AG08396 (cell line): ENCODE data around the gene KRTAP12-4.
"Not testable (repeated sequence)": the region's sequence is repeated elsewhere in the genome, so short reads cannot be mapped to it uniquely, and the experiment has no call there.

Experiments
- DNase-seq: peaks from one replicate; pipeline ENCODE4 v3.0.0; 2012; ENCODE audit warnings: low spot score, mixed read lengths

The KRTAP12-4 gene, protein sequence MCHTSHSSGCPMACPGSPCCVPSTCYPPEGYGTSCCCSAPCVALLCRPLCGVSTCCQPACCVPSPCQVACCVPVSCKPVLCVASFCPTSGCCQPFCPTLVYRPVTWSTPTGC

DNA sequence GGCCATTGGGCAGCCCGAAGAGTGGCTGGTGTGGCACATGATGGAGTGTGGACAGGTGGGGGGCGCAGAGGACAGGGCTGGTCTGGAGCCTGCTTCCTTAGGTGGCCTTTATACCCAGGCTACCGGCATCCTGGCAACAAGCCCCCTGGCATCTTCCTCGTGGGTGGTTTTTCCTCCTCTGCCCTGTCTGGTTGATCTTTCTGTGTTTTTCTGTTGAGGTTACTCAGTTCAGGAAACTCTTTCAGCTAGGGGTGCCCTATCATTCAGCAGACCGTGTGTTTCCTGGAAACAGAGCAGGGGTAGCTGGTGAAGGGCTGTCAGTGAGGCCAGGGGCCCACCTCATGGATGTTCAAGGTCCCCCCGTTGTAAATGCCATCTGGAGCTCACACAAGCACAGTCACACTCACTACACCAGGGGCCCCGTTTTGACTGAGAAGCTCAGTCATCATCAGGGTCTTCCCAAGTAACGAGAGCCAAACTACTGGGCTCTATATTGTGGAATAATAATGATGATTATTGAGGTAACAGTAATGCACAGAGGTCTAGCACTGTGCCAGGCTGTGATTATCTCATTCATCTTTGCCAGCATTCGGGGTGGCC lies at the start of gene KRTAP12-4:
Gene KRTAP12-4, minus strand, starts transcription at position 84 of the 600 bp plus-strand sequence. Its CDS starts 45 bp downstream, at position 39.
- no peak for DNase-seq

GRCh38 chr21:44703731-44704635 lies 49.5 kb upstream of the KRTAP12-4 start:
- DNase-seq: no peak

DNA sequence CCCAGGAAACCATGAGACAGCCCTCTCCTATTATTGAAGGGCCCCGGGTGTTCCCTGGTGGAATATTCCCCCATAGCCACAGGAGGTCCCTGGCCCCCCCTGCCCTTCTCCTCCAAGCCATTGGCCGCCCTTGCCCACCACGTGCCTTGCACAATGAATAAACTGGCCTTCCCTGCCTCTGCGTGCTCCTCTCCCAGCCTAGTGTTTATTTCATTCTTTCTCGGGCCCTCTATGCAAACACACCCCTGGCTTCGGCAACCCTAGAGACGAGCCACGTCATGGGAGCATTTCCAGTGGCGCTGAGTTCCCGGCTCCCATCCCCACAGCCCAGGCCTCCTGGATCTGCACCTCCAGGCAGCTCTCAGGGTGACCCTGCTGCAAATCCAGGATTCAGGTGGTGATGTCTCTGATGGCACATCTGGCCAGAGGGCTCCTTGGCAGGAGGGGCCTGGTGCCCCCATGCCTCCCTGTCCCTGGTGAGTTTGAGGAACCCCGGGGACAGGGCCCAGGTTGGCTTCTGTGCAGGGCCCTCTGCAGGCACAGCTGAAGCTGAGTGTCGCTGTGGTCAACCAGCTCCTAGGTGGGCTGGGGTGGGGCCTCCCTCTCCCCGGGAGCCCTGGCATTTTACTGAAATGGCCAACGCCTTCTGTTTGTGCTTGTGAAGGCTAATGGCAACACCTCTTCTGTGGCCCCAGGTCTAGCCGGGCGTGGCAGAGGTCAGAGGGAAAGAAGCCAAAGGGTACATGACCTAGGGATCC lies 48.7 kb upstream of the KRTAP12-4 start:
- DNase-seq: no peak

GRCh38 chr21:44702111-44702972 lies 47.9 kb upstream of the KRTAP12-4 start:
- DNase-seq: no peak

GRCh38 chr21:44701541-44701940 lies 47.1 kb upstream of the KRTAP12-4 start:
- DNase-seq: no peak

GRCh38 chr21:44701023-44701400 lies 46.6 kb upstream of the KRTAP12-4 start:
- DNase-seq: no peak

DNA sequence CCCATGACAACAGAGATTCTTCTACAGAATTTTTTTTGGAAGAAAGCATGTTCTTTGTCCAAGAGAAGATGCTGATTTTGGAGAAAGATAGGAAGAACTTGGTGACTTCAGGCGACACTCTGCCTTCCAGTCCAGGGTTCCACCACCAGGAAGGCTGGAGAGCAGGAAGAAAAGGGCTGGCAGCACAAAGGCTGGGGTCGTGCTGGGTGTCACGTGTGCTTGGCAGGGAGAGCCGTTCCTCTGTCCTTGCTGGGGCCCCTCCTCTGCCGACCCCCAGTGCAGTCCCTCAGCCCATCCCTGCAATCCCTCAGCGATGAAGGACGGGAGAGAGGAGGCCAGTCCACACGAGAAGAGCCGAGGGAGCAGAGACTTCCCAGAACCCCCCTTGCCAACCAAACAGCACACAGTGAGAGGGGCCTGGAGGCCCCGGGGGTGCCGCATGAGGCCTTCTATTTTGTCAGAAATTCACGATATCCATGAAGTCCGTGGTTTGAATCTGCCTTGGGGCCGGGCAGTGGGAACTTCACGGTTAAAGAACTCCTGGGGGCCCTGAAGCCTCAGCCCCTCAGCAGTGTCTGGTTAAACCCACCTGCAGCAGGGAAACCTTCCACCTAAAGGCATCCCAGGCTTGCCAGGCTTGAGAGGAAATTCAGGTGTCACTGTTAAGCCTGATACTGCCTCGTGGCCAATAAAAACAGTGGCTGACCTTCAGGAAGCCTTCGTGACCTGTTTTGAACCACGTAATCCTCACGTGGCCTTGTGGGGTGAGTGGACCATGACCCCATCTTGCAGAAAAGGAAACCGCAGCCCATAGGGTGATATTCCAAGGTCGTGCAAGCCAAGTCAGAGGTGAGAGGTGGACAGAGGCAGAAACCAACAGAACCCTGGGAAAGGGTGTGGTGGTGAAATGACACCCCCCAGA lies 45.9 kb upstream of the KRTAP12-4 start:
- DNase-seq: no peak

- no peak for DNase-seq
These were observed 45.1 kb upstream of the KRTAP12-4 start for GRCh38 chr21:44699502-44700001.

GRCh38 chr21:44697811-44698734 lies 43.6 kb upstream of the KRTAP12-4 start:
- DNase-seq: no peak

- DNase-seq: not testable (repeated sequence)
These were observed 42.8 kb upstream of the KRTAP12-4 start, which contains the start of gene KRTAP10-12 for GRCh38 chr21:44697172-44697810. TSS of gene KRTAP10-12 (plus strand) at chr21:44697172. CDS start at chr21:44697202, 30 bp downstream.

DNA sequence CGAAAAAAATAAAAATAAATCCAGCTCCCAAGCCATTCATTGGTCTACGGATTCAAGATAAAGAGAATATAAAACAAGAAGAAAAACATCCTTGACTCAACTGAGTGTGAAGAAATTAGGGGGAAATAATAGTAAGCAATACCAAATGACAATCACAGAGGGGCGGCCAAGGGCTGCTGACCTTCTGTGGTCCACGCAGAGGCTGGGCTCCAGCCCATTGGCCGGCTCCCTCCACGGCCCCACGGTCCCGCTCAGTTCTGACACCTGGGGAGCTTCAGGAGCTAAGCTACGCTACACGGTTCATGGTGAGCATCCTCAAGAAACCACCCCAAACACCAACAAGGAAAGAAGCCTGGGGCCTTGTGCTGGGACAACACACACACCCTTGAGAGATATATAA lies 42.1 kb upstream of the KRTAP12-4 start:
- no peak for DNase-seq

- DNase-seq: no peak
These were observed 41.2 kb upstream of the KRTAP12-4 start for GRCh38 chr21:44695641-44696040.

GRCh38 chr21:44695184-44695583 lies 40.7 kb upstream of the KRTAP12-4 start:
- DNase-seq: no peak

GRCh38 chr21:44694776-44695175 lies 40.3 kb upstream of the KRTAP12-4 start:
- no peak for DNase-seq

DNA sequence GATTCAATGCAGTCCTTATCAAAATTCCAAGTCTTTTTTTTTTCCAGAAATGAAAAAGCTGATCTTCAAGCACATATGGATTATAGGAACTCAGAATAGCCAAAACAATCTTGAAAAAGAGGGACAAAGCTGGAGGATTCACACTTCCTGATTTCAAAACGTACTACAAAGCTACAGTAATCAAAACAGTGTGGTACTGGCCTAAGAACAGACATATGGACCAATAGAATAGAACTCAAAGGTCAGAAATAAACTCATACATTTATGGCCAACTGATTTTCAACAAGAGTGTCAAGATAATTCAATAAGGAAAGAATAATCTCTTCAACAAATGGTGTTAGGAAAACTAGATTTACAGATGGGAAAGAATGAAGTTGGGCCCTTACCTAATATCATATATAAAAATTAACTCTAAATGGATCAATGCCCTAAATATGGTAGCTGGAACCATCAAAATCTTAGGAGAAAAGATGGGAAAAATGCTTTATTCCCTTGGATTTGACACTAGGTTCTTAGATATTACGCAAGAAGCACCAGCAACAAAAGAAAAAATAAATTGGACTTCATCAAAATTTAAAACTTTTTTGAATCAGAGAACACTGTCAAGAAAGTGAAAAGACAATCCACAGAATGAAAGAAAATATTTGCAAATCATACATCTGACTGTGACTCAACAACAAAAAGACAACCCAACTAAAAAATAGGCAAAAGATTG lies 38.5 kb upstream of the KRTAP12-4 start:
- DNase-seq: no peak

- no peak for DNase-seq
These were observed 37.2 kb upstream of the KRTAP12-4 start for GRCh38 chr21:44691686-44692085.

- not testable (repeated sequence) for DNase-seq
These were observed 35.3 kb upstream of the KRTAP12-4 start for GRCh38 chr21:44689740-44690139.

DNA sequence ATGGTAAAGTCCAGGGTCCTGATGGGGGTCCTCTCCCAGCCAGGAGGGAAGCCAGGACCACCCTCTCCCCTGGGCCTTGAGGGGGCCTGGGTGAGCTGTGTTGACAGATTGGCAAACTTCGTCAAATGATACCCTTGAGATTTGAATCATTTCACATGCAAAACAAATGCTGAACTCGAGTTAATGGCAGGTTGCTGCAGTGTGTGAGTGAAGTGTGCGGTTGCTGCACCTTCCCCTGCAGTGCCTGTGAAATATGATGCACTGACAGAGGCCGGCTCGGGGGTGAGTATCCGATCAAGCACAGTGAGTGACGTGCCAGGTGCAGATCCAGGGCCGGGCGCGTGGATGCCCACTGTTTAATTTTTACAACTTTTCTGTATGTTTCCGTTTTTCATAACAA lies 33.2 kb upstream of the KRTAP12-4 start:
- no peak for DNase-seq
